Astrocyte of the cerebellum (primary cell): ENCODE data around the gene TPSAB1.

ENCODE experiments used
- DNase-seq: peaks from one replicate; pipeline ENCODE4 v3.0.0-alpha.2; 2011; ENCODE audit warnings: low read depth
- H3K4me3 ChIP-seq: 2 replicates; pipeline ENCODE4 v1.5.1; 2011; ENCODE audit warnings: mild to moderate bottlenecking, low read depth, low read length, moderate library complexity
- CTCF ChIP-seq: IDR thresholded peaks from 2 replicates; pipeline ENCODE4 v1.5.1; 2012; ENCODE audit warnings: low read length, low read depth, moderate library complexity, mild to moderate bottlenecking; ENCODE audit errors: missing control alignments
- in situ Hi-C: cut with HindIII; loops from 2 replicates; pipeline ENCODE4 v1.10.0; 2017; ENCODE audit warnings: low sequenced_read_pairs

Gene TPSAB1

DNA sequence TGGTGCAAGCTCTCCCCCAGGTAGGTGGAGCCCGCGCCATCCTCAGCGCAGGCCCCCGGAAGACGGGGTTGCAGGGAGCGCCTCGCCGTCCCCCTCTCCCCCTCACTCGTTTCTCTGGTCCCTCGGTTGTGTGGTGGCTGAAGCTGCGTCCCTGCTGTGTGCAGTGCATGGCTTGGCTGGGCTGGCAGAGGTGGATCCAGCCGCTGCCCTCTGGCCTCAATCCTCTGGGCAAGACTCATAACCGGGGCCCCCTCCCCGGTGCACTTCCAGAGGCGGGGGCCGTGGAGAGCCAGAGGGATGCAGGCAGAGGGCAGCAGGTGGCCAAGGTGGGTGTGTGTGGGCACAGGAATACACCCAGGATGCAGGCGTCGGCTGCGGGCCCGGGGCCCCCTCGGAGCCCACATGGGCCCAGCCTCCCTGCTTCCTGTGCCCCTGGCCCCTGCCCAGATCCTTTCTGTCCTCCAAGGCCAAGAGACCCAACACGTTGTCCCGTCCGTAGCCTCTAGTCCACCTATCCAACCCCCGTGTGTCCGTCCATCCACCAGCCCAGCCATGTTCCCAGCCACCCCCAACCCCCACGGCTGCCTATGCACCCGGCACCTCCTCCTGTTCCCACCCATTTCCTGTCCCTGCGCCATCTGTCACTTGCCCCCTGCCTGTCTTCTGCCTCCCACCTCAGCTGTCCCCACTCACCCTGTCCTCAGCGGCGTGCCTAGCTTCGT, 24.8 kb upstream of the TPSAB1 start:
- in situ Hi-C loops, result no loop called here
- no peak for DNase-seq
- H3K4me3 ChIP-seq, result no peak overlapping the region
- no peak for TF ChIP-seq CTCF

DNA sequence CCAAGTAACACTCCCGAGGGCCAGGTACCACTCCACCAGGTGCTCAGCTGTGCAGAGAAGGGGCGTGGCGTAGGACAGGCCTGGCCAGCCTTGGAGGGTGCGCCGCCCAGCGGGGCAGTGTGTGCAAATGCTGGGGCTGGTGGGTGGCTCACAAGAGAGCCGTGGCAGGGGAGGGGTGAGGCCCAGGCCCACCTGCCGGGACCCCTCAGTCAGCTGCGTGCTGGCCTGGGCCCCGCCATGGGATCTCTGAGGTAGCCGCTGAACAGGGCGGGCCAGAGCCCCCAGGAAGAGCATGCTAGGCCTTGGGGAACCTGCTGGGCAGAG, 24.2 kb upstream of the TPSAB1 start:
- no peak for TF ChIP-seq CTCF
- no peak for DNase-seq
- in situ Hi-C loops, result no loop called here
- H3K4me3 ChIP-seq, result no peak overlapping the region

DNA sequence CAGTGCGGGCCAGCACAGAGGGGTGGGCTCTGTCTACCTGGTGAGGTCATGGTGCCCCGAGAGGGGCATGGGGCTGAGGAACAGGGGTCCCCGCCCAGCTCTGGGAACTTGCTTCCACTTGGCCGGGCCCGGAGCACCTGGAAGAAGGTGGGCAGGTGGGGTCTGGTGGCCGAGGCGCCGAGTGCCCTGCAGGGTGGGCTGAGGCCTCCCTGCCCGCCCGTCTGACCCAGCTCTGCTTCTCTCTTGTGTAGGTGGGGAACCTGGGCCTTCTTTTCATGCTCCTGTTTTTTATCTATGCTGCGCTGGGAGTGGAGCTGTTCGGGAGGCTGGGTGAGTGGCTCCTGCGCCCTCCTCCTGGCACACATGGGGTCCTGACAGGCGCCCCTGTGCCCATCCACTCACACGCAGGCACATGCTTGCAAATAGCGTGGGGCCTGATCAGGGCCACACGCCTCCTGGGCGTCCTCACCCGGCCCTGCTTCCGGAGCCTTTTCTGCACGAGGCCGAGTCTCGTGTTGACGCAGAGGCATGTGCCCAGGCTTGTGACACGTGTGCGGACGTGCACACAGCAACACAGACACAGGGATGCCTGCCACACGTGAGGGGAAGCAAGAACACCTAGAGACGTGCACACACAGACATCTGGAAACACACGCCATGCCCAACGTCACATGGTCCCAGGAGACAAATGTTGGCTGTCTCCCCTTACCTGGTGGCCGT, 23.7 kb upstream of the TPSAB1 start:
- no peak overlapping the region for H3K4me3 ChIP-seq
- DNase-seq, result no peak
- in situ Hi-C loops, result no loop called here
- no peak for TF ChIP-seq CTCF

DNA sequence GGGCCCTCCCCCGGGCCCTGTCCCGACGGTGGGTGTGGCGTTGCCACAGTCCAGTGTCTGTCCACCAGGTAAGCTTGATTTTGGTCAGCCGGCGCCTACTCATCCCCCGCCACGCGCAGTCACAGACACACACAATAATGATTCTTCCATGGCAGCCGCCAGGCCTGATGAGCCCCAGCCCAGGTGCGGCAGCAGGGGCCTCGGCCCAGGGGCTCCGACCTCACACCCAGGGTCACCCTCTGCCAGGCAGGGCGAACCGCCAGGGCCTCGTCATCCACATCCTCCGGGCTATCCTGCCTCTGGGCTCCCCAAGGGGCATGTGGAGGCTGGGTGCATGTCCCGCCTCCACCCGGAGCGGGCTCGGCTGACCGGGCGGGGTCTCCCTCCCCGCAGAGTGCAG, 23.0 kb upstream of the TPSAB1 start:
- no peak for TF ChIP-seq CTCF
- in situ Hi-C loops, result no loop called here
- H3K4me3 ChIP-seq, result no peak overlapping the region
- DNase-seq, result no peak

- no peak for DNase-seq
- no peak overlapping the region for H3K4me3 ChIP-seq
- no peak for TF ChIP-seq CTCF
- in situ Hi-C loops, result no loop called here
These were observed 22.2 kb upstream of the TPSAB1 start for GRCh38 chr16:1218061-1218929.

- in situ Hi-C loops, result no loop called here
- TF ChIP-seq CTCF, result no peak
- no peak overlapping the region for H3K4me3 ChIP-seq
- DNase-seq, result no peak
These were observed 21.4 kb upstream of the TPSAB1 start for GRCh38 chr16:1218930-1219611.
